Esophagus squamous epithelium (tissue), 5 donors: ENCODE data around the gene SPG11. TPM values are rescaled to one million over a fixed set of nuclear protein-coding genes. Genes with fewer than 3 reads are reported as not detected.
"Not testable (repeated sequence)": the region's sequence is repeated elsewhere in the genome, so short reads cannot be mapped to it uniquely, and the experiment has no call there.

ENCODE experiments used
- DNase-seq: peaks from one replicate; lab custom pipeline; 2025; lab: John Stamatoyannopoulos, UW
- H3K27ac ChIP-seq, 4 donors: fragments of 200-600 bp; sonication (generic); one replicate each; pipeline ENCODE4 v1.5.1; 2016 to 2019; ENCODE audit warnings: mild to moderate bottlenecking in 1 of 4
- H3K27me3 ChIP-seq, 4 donors: fragments of 200-600 bp; sonication (generic); 1 replicate in 3 of 4; 2 replicates in 1 of 4; pipeline versions ENCODE4 v1.5.1 to v1.6.0; 2017 to 2021; ENCODE audit warnings: antibody characterized with exemption in 1 of 4
- H3K36me3 ChIP-seq, 3 donors: fragments of 200-600 bp; sonication (generic); one replicate each; pipeline ENCODE4 v1.5.1; 2016 to 2019
- H3K4me1 ChIP-seq, 3 donors: fragments of 200-600 bp; sonication (generic); one replicate each; pipeline ENCODE4 v1.5.1; 2017 to 2019
- H3K4me3 ChIP-seq, 4 donors: fragments of 200-600 bp; sonication (generic); 1 replicate in 3 of 4; 2 replicates in 1 of 4; pipeline ENCODE4 v1.5.1; 2016 to 2019; ENCODE audit warnings: mild to moderate bottlenecking in 2 of 4, moderate library complexity in 1 of 4
- H3K9me3 ChIP-seq, 3 donors: fragments of 200-600 bp; sonication (generic); one replicate each; pipeline ENCODE4 v1.5.1; 2016 to 2019
- CTCF ChIP-seq, 6 experiments: fragments of 450-650 bp in 4 of 6; fragments of 200-600 bp in 2 of 6; sonication (generic) in 2 of 6; IDR thresholded peaks; one replicate each; pipeline ENCODE4 v1.5.1; 2016 to 2019; ENCODE audit warnings: antibody characterized with exemption in 6 of 6, mild to moderate bottlenecking in 4 of 6, moderate library complexity in 4 of 6
- POLR2A ChIP-seq, 4 donors: fragments of 450-650 bp; IDR thresholded peaks; one replicate each; pipeline ENCODE4 v1.6.1; 2017; ENCODE audit warnings: antibody characterized with exemption in 4 of 4, mild to moderate bottlenecking in 4 of 4, moderate library complexity in 3 of 4
- WGBS, 2 donors: methylation state at CpG; one replicate each; pipeline ENCODE4 v1.1.5; 2018; 5-methylcytosine and 5-hydroxymethylcytosine counted together
- intact Hi-C: fragments of 100-400 bp; cut with DNase I; formaldehyde crosslinking; loops from one replicate; pipeline ENCODE4 v1.15.0; 2022
- total RNA-seq, 4 donors: library from RNA; depleted of rRNA; stranded (reverse); fragments of >200 nt; gene quantifications; one replicate each; pipeline ENCODE4 v1.1.0, GENCODE V29; 2016
- donor health status: DM: yes; HTN: yes; CAD: no.

SPG11 gene
- total RNA-seq, 4 donors from 2014 or later, result 43.9 to 84.3 (median 50.0) TPM

GRCh38 chr15:44641651-44642050 lies 21.8 kb downstream of the SPG11 start:
- intact Hi-C loops, result no loop called here
- Histone ChIP-seq H3K36me3 (peaks cover 0 to 73% (median 0%) of the 10 kb centered on the region in 3 donors), H3K27me3 (no peaks in the 10 kb centered on the region), H3K4me1 (no peaks in the 10 kb centered on the region), H3K27ac (no peak overlapping the region), H3K9me3 (peaks cover 0 to 6% (median 0%) of the 10 kb centered on the region in 3 donors), H3K4me3 (no peak overlapping the region)
- no peak for TF ChIP-seq POLR2A (IDR thresholded peaks at IDR 0.05)
- TF ChIP-seq CTCF (IDR thresholded peaks at IDR 0.05), result no peak
- WGBS, 2 donors, result 81 to 82% methylated on average over 4 of the region's 4 CpGs
- DNase-seq, result no peak

DNA sequence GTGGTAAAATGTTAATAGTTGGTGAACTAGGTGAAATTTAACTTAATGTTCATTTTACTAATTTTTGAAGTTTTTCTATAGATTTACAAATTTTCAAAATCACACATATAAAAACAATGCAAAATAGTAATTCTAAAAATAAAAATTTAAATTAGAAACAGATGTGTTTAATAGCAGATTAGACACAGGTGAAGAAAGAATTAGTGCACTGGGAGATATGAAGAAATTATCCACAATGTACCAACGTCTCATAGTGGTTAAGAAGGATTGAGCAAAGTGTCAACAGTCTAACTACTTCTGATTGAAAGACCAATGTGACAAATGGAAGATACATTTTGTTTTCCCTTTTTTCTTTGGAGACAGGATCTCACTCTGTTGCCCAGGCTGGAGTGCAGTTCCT lies 26.5 kb downstream of the SPG11 start:
- WGBS, 2 donors, result 84 to 88% methylated on average over 1 of the region's 1 CpG
- DNase-seq, result no peak
- H3K4me3 ChIP-seq, result no peak overlapping the region
- no peaks in the 10 kb centered on the region for H3K9me3 ChIP-seq
- TF ChIP-seq POLR2A (IDR thresholded peaks at IDR 0.05) (no peak), CTCF (IDR thresholded peaks at IDR 0.05) (no peak)
- H3K27ac ChIP-seq, result no peak overlapping the region
- peaks cover 0 to 11% (median 9%) of the 10 kb centered on the region in 3 donors for H3K4me1 ChIP-seq
- H3K27me3 ChIP-seq, result no peaks in the 10 kb centered on the region
- intact Hi-C loops, result no loop called here
- H3K36me3 ChIP-seq, result peaks cover 0 to 89% (median 11%) of the 10 kb centered on the region in 3 donors

DNA sequence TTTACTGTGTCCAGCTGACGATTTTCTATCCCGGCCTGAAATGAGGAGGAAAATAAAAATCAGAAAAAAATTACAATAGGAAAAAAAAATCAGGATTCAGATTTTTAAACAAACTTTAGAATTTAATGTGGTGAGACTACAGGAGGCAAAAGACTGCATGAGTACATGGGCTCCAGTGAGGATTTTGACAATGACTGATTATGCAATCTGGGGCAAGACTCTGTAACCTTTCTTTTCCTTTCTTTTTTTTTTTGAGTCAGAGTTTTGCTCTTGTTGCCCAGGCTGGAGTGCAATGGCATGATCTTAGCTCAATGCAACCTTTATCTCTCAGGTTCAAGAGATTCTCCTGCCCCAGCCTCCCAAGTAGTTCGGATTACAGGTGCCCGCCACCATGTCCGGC lies 29.9 kb downstream of the SPG11 start:
- Histone ChIP-seq H3K4me1 (peaks cover 0 to 11% (median 9%) of the 10 kb centered on the region in 3 donors), H3K27ac (no peak overlapping the region), H3K9me3 (no peaks in the 10 kb centered on the region), H3K4me3 (no peak overlapping the region), H3K36me3 (peaks cover 9 to 95% (median 23%) of the 10 kb centered on the region in 3 donors), H3K27me3 (no peaks in the 10 kb centered on the region)
- intact Hi-C loops, result no loop called here
- DNase-seq, result no peak
- WGBS, 2 donors, result 66 to 86% methylated on average over 3 to 5 of the region's 5 CpGs
- TF ChIP-seq POLR2A (IDR thresholded peaks at IDR 0.05) (no peak), CTCF (IDR thresholded peaks at IDR 0.05) (no peak)

DNA sequence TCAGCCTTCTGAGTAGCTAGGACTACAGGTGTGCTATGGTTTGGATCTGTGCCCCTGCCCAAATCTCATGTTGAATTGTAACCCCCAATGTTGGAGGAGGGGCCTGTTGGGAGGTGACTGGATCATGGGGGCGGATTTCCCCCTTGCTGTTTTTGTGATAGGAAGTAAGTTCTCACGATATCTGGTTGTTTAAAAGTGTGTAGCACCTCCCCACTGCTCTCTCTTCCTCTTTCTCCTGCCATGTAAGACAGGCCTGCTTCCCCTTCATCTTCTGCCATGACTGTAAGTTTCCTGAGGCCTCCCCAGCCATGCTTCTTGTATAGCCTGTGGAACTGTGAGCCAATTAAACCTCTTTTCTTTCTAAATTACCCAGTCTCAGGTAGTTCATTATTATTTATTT lies 38.2 kb downstream of the SPG11 start:
- H3K4me1 ChIP-seq, H3K9me3 ChIP-seq, DNase-seq, intact Hi-C loops, H3K27ac ChIP-seq, H3K4me3 ChIP-seq, H3K27me3 ChIP-seq: not testable (repeated sequence)
- WGBS, 2 donors, result 76 to 79% methylated on average over 2 of the region's 2 CpGs
- peaks cover 7 to 100% (median 22%) of the 10 kb centered on the region in 3 donors for H3K36me3 ChIP-seq

GRCh38 chr15:44623178-44623577 lies 40.3 kb downstream of the SPG11 start:
- intact Hi-C loops, result no loop called here
- no peak for DNase-seq
- Histone ChIP-seq H3K27ac (no peak overlapping the region), H3K4me3 (no peak overlapping the region), H3K27me3 (no peaks in the 10 kb centered on the region), H3K36me3 (peaks cover 0 to 100% (median 21%) of the 10 kb centered on the region in 3 donors), H3K4me1 (no peaks in the 10 kb centered on the region), H3K9me3 (no peaks in the 10 kb centered on the region)
- TF ChIP-seq POLR2A (IDR thresholded peaks at IDR 0.05) (no peak), CTCF (IDR thresholded peaks at IDR 0.05) (no peak)

DNA sequence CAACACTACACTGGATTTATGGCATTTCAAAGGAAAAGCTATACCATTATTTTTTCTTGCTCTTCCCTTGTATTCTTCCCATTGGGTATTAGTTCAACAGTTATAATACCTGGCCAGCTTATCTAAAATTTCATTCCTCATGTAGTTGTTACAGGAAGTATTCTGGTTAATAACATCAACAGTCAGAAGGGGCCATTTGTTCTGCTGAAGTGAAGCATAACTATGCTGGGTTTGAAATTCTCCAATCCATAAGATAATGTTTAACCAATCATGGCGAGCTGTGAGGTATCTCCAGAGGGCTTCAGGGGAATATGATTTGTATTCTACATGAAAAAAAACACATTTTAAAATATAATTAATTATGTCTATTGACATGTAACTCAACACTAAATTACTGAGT lies 43.4 kb downstream of the SPG11 start:
- DNase-seq, result no peak
- H3K27ac ChIP-seq, result no peak overlapping the region
- no peaks in the 10 kb centered on the region for H3K9me3 ChIP-seq
- intact Hi-C loops, result no loop called here
- peaks cover 0 to 100% (median 23%) of the 10 kb centered on the region in 3 donors for H3K36me3 ChIP-seq
- 93 to 94% methylated on average over 1 of the region's 1 CpG for WGBS, 2 donors
- no peaks in the 10 kb centered on the region for H3K27me3 ChIP-seq
- H3K4me3 ChIP-seq, result no peak overlapping the region
- TF ChIP-seq CTCF (IDR thresholded peaks at IDR 0.05), result no peak
- TF ChIP-seq POLR2A (IDR thresholded peaks at IDR 0.05), result no peak
- no peaks in the 10 kb centered on the region for H3K4me1 ChIP-seq
